ENCODE results near the gene PON1.

PON1 gene

GRCh38 chr7:95250571-95250970, 73.8 kb downstream of the PON1 start:
- no peak for DNase-seq
